ENCODE results near the gene CYB5D1.

Gene CYB5D1

GRCh38 chr17:7845359-7846062 is 12.3 kb upstream of the CYB5D1 start:
- DNase-seq = no peak

GRCh38 chr17:7846063-7846735 is 11.6 kb upstream of the CYB5D1 start:
- DNase-seq = no peak

DNA sequence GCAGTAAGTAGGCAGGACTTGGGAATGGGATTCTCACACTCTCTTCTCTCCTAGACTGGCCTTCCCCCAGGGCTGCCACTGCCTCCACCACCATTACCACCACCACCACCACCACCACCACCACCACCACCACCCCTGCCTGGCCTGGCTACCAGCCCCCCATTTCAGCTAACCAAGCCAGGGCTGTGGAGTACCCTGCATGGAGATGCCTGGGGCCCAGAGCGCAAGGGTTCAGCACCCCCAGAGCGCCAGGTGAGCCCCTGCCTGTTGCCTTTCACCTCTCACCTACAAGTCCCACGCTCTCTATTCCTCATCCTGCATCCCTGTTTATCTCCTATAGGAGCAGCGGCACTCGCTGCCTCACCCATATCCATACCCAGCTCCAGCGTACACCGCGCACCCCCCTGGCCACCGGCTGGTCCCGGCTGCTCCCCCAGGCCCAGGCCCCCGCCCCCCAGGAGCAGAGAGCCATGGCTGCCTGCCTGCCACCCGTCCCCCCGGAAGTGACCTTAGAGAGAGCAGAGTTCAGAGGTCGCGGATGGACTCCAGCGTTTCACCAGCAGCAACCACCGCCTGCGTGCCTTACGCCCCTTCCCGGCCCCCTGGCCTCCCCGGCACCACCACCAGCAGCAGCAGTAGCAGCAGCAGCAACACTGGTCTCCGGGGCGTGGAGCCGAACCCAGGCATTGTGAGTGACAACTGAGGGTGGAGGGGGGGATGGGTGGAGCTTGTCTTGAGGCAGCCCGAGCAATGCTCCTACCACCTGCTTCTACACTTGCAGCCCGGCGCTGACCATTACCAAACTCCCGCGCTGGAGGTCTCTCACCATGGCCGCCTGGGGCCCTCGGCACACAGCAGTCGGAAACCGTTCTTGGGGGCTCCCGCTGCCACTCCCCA is 10.8 kb upstream of the CYB5D1 start:
- DNase-seq = no peak

GRCh38 chr17:7848131-7848579 is 9.6 kb upstream of the CYB5D1 start:
- no peak for DNase-seq

DNA sequence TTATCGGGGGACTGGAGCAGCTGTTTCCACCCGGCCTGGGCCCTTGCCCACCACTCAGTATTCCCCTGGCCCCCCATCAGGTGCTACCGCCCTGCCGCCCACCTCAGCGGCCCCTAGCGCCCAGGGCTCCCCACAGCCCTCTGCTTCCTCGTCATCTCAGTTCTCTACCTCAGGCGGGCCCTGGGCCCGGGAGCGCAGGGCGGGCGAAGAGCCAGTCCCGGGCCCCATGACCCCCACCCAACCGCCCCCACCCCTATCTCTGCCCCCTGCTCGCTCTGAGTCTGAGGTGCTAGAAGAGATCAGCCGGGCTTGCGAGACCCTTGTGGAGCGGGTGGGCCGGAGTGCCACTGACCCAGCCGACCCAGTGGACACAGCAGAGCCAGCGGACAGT is 9.1 kb upstream of the CYB5D1 start:
- DNase-seq = no peak

GRCh38 chr17:7849130-7849750 is 8.6 kb upstream of the CYB5D1 start:
- no peak for DNase-seq

GRCh38 chr17:7849751-7850504 is 7.9 kb upstream of the CYB5D1 start:
- DNase-seq = no peak

GRCh38 chr17:7850701-7851437 is 6.9 kb upstream of the CYB5D1 start:
- DNase-seq = no peak

DNA sequence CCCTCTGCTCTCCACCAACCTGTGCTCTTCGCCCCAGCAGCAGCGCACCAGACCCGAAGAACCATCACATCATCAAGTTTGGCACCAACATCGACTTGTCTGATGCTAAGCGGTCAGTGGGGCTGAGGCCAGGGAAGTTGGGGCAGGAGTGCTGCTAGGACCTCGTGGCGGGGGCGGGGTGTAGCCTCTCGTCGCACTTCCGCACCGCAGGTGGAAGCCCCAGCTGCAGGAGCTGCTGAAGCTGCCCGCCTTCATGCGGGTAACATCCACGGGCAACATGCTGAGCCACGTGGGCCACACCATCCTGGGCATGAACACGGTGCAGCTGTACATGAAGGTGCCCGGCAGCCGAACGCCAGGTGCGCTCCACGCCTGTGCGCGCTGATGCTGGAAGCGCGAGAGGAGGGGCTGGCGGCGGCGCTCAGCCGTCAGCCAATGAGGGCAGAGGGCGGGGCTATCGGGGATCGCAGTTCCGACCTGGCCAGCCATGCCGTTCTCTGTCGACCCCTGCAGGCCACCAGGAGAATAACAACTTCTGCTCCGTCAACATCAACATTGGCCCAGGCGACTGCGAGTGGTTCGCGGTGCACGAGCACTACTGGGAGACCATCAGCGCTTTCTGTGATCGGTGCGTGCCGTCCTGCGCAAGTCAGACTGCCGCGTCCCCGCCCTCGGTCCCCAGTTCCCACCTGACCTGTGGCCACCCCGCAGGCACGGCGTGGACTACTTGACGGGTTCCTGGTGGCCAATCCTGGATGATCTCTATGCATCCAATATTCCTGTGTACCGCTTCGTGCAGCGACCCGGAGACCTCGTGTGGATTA is 6.2 kb upstream of the CYB5D1 start:
- DNase-seq = peak; percentile 95

GRCh38 chr17:7852262-7852670 is 5.5 kb upstream of the CYB5D1 start:
- no peak for DNase-seq

- DNase-seq = no peak
Measured at GRCh38 chr17:7852919-7853690, 4.7 kb upstream of the CYB5D1 start.

DNA sequence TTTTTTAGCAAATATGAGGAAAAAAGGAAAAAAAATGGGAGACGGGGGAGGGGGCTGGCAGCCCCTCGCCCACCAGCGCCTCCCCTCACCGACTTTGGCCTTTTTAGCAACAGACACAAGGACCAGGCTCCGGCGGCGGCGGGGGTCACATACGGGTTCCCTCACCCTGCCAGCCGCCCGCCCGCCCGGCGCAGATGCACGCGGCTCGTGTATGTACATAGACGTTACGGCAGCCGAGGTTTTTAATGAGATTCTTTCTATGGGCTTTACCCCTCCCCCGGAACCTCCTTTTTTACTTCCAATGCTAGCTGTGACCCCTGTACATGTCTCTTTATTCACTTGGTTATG is 4.1 kb upstream of the CYB5D1 start:
- no peak for DNase-seq

DNA sequence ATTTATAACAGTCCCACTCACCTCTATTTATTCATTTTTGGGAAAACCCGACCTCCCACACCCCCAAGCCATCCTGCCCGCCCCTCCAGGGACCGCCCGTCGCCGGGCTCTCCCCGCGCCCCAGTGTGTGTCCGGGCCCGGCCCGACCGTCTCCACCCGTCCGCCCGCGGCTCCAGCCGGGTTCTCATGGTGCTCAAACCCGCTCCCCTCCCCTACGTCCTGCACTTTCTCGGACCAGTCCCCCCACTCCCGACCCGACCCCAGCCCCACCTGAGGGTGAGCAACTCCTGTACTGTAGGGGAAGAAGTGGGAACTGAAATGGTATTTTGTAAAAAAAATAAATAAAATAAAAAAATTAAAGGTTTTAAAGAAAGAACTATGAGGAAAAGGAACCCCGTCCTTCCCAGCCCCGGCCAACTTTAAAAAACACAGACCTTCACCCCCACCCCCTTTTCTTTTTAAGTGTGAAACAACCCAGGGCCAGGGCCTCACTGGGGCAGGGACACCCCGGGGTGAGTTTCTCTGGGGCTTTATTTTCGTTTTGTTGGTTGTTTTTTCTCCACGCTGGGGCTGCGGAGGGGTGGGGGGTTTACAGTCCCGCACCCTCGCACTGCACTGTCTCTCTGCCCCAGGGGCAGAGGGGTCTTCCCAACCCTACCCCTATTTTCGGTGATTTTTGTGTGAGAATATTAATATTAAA is 3.6 kb upstream of the CYB5D1 start:
- DNase-seq = no peak

GRCh38 chr17:7854851-7855659 is 2.7 kb upstream of the CYB5D1 start, which contains the start of gene TMEM88:
Gene TMEM88, plus strand, starts transcription at chr17:7855066. Its CDS starts 9 bp downstream, at chr17:7855075.
- no peak for DNase-seq

DNA sequence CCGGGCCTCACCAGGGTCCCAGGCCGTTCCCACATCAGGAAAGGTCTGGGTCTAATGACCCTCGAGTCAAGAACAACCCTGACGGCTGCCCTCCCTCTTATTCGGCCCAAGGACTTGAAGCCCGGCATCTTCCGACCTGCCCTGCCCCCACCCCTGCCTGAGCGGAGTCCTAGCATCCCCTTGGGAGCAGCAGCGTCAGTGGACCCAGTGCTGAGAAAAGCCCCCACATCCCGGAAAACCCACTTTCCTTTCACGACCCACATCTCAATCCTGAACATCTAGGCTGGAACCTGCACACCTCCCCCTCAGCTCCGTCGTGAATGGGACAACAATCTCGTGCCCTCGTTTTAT is 2.2 kb upstream of the CYB5D1 start:
- DNase-seq = no peak

GRCh38 chr17:7856011-7856810 is 1.6 kb upstream of the CYB5D1 start:
- DNase-seq = peak; percentile 50

Measured in activated CD4-positive, alpha-beta T cell treated with anti-CD3 and anti-CD28 coated beads, Interleukin-10, Interleukin-2, amounts not matched to agents 100 ng/mL and 50 ng/mL, durations not matched to agents 16 hours and 8 hours (primary cell).